ENCODE data around the gene RGS12. TPM values are rescaled to one million over a fixed set of nuclear protein-coding genes. Genes with fewer than 3 reads are reported as not detected.
A peak's percentile ranks its signal among the peaks of the same experiment; 100 is the strongest.

The RGS12 gene
- total RNA-seq, 1 experiment from 2014 or later = 16.9 TPM

- no peak overlapping the region for H3K23ac ChIP-seq (ENCODE audit: insufficient read length, low read depth, low read length)
- no peaks in the 10 kb centered on the region for H3K4me1 ChIP-seq (ENCODE audit: insufficient read depth, low read length)
- no peaks in the 10 kb centered on the region for H3K79me2 ChIP-seq (ENCODE audit: insufficient read depth, low read length)
These were observed 20.3 kb downstream of the RGS12 start for GRCh38 chr4:3313139-3313538.

More at GRCh38 chr4:3313139-3313538, 20.3 kb downstream of the RGS12 start:
- Histone ChIP-seq H2BK5ac (ENCODE audit: insufficient read length, low read length) (no peak overlapping the region), H3K27me3 (ENCODE audit: insufficient read depth, low read length) (no peaks in the 10 kb centered on the region), H3T11ph (ENCODE audit: low read length) (no peak overlapping the region), H3K23me2 (ENCODE audit: insufficient read length, low read depth, low read length, poor library complexity, severe bottlenecking) (no peaks in the 10 kb centered on the region), H4K20me1 (ENCODE audit: control insufficient read depth, insufficient read depth, insufficient read length) (no peaks in the 10 kb centered on the region), H4K5ac (ENCODE audit: insufficient read length, low read depth, low read length) (no peak overlapping the region), H2BK20ac (ENCODE audit: low read depth, low read length, poor library complexity, severe bottlenecking) (no peak overlapping the region), H3K56ac (ENCODE audit: insufficient read length, low read depth, low read length) (no peak overlapping the region), H2BK120ac (ENCODE audit: low read depth, low read length, poor library complexity, severe bottlenecking) (no peak overlapping the region), H2AK5ac (ENCODE audit: insufficient read length, low read length) (no peak overlapping the region), H3K4ac (ENCODE audit: low read depth, low read length) (no peak overlapping the region), H3K4me2 (ENCODE audit: insufficient read depth, insufficient read length, low read length) (no peak overlapping the region), H3K9ac (ENCODE audit: extremely low read depth, insufficient read length, low read length) (no peak overlapping the region), H2AFZ (ENCODE audit: low read length) (no peak overlapping the region), H3K27ac (ENCODE audit: insufficient read length, low read depth, low read length) (no peak overlapping the region), H2BK12ac (ENCODE audit: insufficient read length, low read depth, low read length) (no peak overlapping the region), H2BK15ac (ENCODE audit: low read depth, low read length) (no peak overlapping the region), H3K18ac (ENCODE audit: insufficient read length, low read depth, low read length) (no peak overlapping the region), H4K8ac (replicated peaks; ENCODE audit: insufficient read length, low read depth, low read length) (no peak overlapping the region), H4K91ac (ENCODE audit: insufficient read length, low read depth, low read length) (no peak overlapping the region), H3K14ac (ENCODE audit: insufficient read depth, low read length) (no peak overlapping the region), H3K9me3 (ENCODE audit: control insufficient read depth, low read depth, low read length) (no peaks in the 10 kb centered on the region), H3K79me1 (ENCODE audit: insufficient read depth, low read depth, low read length, poor library complexity, severe bottlenecking) (no peaks in the 10 kb centered on the region)
- no CpG with 5 or more reads among the region's 9 CpGs for WGBS (ENCODE audit: extremely low coverage, insufficient read length, low lambda C conversion rate)
- H3K36me3 Mint-ChIP-seq (ENCODE audit: insufficient read depth in 1 of 3, low read depth in 3 of 3) = peaks cover 0 to 22% (median 15%) of the 10 kb centered on the region in 3 experiments; a peak in 4 of 7 replicates
- H3K9me3 Mint-ChIP-seq = no peaks in the 10 kb centered on the region
- no peak for TF ChIP-seq CTCF (conservative IDR thresholded peaks at IDR 0.05)
- DNase-seq = peak; percentile 14
- H3K27me3 Mint-ChIP-seq (ENCODE audit: low read depth) = no peaks in the 10 kb centered on the region; the same call in 1 of the 2 replicates
- peaks cover 7 to 18% of the 10 kb centered on the region in 2 experiments for H3K4me1 Mint-ChIP-seq
- H3K27ac Mint-ChIP-seq = no peak overlapping the region
- no peak overlapping the region for H3K4me3 Mint-ChIP-seq

Data from H9 (cell line).